H1 (cell line): ENCODE results near the gene ID1. TPM values are rescaled to one million over a fixed set of nuclear protein-coding genes. Genes with fewer than 3 reads are reported as not detected.

Source experiments
- HDAC2 ChIP-seq, 2 experiments: fragments of 300-600 bp in 1 of 2; sonication (generic) in 1 of 2; IDR thresholded peaks; 2 replicates each; pipeline ENCODE4 v1.6.1; 2011 to 2012; ENCODE audit warnings: low read depth in 2 of 2, low read length in 2 of 2, mild to moderate bottlenecking in 2 of 2, moderate library complexity in 2 of 2, borderline replicate concordance in 1 of 2, inconsistent platforms in 1 of 2
- HDAC6 ChIP-seq: IDR thresholded peaks from one replicate; pipeline ENCODE4 v1.7.1; 2012; ENCODE audit warnings: low read depth, mild to moderate bottlenecking, inconsistent platforms, low read length, moderate library complexity
- SIRT6 ChIP-seq: IDR thresholded peaks from one replicate; pipeline ENCODE4 v1.7.1; 2012; ENCODE audit warnings: low read length, inconsistent platforms
- SRF ChIP-seq: IDR thresholded peaks from 2 replicates; pipeline ENCODE4 v1.6.1; 2011; ENCODE audit warnings: mild to moderate bottlenecking, low read depth, low read length, moderate library complexity
- TCF12 ChIP-seq: IDR thresholded peaks from 2 replicates; pipeline ENCODE4 v1.6.1; 2011; ENCODE audit warnings: low read depth, mild to moderate bottlenecking, low read length
- polyA plus RNA-seq, 7 experiments: library from polyadenylated mRNA; depleted of rRNA in 3 of 7; stranded (reverse) in 5 of 7; unstranded in 2 of 7; fragments of >200 nt in 5 of 7; fragments of 200-250 nt in 2 of 7; gene quantifications; 1 replicate in 5 of 7; 2 replicates in 1 of 7; 4 replicates in 1 of 7; pipeline versions ENCODE4 v1.2.1 to v1.2.3, GENCODE V29; 2011 to 2013; ENCODE audit warnings: missing spikeins in 2 of 7, mixed read lengths in 2 of 7
- total RNA-seq: library from RNA; stranded (reverse); fragmentation: NEBNext Ultra II Directional; extraction: Animal tissue kit (Norgen Biotek cat#: 25700); gene quantifications from 2 replicates; pipeline ENCODE4 v1.2.1, GENCODE V29; 2021

ID1 gene
- total and polyA plus RNA-seq, 2 of the 8 experiments (the other 6 are each of a cell fraction or from before 2014, with no cell fraction given), result 120 to 357 TPM

DNA sequence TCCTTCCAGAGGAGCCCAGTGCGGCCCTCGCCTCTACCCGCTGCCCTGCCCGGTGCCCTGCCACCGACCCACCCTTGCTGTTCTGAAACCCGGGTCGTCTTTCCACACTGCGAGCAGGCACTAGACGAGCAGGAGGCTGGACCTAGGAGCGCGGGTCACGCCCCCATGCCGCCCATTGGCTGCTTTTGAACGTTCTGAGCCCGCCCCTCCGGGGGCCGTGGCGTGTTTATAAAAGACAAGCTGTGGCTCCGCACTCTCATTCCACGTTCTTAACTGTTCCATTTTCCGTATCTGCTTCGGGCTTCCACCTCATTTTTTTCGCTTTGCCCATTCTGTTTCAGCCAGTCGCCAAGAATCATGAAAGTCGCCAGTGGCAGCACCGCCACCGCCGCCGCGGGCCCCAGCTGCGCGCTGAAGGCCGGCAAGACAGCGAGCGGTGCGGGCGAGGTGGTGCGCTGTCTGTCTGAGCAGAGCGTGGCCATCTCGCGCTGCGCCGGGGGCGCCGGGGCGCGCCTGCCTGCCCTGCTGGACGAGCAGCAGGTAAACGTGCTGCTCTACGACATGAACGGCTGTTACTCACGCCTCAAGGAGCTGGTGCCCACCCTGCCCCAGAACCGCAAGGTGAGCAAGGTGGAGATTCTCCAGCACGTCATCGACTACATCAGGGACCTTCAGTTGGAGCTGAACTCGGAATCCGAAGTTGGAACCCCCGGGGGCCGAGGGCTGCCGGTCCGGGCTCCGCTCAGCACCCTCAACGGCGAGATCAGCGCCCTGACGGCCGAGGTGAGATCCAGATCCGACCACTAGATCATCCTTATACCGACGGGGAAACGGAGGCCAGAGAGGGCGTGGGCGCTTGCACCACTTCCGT lies at the start of gene ID1 (continued):
- 0 out of 2 replicates have a peak, but pooled peaks have one; percentile 10 for TF ChIP-seq TCF12
- peak; percentile 67 to 84; a peak in 2 of 4 replicates for TF ChIP-seq HDAC2 (IDR thresholded peaks at IDR 0.05; ENCODE audit: borderline replicate concordance in 1 of 2, low read depth in 2 of 2, low read length in 2 of 2)
- TF ChIP-seq SIRT6, result no peak
- TF ChIP-seq SRF, result no peak
- TF ChIP-seq HDAC6, result no peak
